IPS DF 4.7 (cell line): ENCODE results near the gene WWOX.

Source experiments
- DNase-seq: peaks from one replicate; pipeline ENCODE4 v3.0.0-alpha.2; 2013; ENCODE audit warnings: low spot score; ENCODE audit errors: extremely low read depth

WWOX gene

DNA sequence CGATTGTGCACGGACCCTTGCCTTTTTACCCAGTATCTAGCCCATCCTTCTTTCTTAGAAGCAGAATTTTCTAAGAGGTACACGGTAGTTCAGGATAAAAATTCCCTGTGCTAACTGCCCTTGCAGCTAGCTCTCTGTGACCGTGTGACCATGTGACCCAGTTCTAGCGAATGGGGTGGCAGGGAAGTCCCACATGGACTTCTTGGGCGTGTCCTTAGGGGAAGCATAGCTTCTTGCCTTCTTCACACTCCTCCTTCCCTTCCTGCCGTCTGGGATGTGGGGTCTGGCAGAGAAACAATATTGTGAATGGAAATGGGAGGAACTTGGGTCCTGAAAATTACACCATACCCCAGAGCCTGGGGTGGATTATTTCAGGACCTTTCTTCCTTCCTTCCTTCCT, 830.4 kb downstream of the WWOX start:
- DNase-seq = no peak

DNA sequence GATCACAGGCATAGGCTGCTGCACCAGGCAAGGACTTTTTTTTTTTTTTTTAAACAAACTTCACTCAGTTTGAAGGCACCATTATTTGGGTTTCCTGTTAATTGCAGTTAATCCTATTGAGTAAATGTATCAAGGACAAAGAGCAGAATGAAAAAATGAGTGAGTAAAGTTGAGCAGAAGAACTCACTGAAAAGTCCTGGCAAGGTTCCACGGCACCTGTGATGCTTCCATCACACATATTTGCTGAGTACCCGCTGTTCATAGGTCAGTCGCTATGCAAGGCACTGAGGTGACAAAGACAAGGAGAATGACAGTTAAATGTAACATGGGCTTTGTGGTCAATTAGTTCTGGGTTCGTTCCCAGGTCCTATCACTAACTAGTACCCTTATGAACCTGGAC, 831.1 kb downstream of the WWOX start:
- DNase-seq = no peak

DNA sequence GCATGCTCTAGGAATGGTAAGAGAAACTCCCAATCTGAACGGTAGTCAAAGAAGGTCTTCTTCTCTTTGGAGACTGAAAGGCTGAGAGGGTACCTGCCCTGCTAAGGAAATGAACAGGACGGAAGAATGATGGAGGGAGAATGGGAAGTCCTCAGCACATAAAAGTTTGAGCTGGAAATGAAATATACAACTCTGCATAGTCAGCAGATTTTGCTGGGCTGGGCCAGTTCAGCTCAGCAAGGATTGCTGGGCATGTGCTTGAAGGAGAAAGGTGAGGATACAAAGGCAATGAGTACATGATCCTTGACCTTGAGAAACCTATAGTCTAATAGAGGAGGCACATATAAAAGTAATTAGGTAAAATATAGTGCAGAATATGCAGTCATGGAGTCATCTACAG, 831.8 kb downstream of the WWOX start:
- no peak for DNase-seq

DNA sequence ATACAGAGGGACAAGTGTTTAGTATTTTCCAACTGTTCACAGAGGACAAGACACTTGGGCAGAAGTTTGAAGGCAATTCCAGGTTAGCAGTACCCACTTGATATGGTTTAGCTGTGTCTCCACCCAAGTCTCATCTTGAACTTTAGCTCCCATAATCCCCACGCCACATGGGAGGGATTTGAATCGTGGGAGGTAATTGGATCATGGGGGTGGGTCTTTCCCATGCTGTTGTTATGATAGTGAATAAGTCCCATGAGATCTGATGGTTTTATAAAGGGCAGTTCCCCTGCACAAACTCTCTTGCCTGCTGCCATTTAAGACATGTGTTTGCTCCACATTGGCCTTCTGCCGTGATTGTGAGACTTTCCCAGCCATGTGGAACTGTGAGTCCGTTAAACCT, 832.2 kb downstream of the WWOX start:
- DNase-seq = no peak

DNA sequence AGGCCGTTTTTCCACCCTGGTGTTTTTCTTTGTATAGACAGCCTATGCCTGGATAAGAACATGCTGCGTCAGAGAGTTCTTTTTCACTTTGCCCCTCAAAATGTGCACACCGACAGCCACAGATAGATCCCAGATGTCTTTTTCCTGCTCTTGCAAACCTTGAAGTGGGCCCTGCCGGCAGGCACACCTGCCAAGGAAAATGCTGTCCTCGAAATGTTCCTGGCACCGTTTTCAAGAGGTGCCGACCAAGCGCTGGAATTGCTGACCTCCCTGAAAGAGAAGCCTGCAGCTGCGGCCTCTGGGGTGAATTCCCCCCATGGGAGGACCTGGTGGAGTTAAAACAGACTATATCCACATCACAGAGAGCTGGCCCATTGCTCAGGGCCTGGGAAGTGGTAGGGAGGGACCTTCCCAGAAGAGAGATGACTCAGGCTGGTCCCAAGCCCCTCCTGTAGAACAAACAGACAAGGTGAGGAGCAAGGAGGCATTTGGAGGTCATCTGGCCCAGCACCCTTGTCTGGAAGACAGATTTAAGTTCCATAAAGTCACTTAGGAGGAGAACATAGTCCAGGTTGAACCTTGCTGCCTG, 833.0 kb downstream of the WWOX start:
- DNase-seq = no peak

DNA sequence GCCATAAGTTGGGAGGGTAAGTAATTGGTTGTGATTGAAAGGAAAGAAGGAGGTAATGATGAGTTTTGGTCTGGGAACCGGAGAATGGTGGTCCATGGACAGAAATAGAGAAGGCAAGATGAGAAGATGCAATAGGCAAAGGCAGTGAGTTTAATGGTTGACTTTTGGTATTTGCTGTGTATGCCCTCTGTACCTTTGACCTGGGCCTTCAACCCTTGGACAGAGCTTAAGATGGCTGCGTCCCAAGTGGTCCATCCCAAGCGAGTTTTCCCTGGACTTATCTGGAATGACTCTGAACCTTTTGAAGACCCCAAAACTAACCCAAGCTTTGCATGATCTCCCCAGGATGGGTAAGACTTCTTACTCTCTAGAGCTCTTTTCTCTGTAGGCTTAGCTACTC, 836.6 kb downstream of the WWOX start:
- no peak for DNase-seq

DNA sequence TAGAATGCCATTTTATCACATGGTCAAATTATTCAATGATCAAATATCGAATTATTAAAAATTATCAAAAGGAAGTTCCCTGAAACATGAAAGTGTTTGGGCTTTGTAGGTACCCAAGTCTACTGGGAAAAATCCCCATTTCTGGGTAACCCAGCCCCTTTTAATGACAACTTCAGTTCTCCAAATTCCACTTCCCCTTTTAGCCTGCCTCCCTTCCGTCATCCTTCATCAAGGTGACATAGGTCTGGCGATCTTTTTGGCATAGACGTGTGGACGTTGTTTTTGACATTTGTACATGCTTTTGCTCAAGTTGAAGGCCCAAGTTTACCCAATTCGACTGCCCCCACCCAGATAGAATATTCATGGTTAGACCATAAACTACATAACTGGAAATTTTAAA, 840.1 kb downstream of the WWOX start:
- no peak for DNase-seq

DNA sequence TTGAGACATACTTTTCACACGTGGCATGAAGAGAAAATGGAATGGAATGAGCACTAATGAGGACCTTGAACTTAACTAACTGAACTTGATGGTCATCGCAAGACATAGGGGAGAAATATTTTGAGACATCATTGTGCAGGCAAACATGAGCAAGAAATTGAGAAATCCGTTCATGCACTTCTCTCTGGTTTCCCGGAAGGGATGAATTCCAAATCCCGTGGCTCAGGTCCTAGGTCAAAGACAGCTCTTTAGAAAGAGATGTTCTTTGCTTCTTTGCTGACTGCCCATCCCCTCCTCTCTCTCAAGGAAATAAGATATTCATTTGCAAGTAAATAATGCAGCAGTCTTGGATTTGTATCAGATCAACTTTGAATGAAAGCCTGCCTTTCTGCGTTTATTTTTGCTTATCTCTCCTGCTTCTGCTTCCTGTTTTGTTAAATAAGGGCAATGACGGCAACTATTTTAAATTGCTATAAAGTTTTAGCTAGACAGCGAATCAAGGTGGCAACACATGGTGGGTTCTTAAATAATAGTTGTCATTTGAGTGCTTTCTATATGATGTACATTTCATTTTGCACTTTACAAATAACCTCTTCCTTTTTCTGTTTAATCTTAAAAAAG, 843.3 kb downstream of the WWOX start:
- DNase-seq = no peak

DNA sequence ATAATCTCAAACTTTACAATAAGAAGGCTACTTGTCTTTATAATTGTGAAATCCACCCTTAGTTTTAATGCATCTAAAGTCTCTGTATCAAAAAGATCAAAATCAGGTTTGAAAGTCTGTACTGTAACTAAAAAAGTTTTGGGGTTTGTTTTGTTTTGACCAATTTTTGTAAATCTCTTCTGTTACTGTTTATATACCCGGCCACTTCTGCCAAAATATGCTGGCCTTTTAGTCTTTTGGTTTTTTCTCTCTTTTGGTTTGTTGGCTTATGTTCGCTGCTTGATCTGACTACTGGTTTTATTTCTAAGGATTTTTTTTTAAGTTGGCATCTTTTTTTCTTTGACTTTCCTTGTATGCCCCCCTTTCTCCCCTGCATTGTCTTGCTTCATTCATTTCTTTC, 845.9 kb downstream of the WWOX start:
- no peak for DNase-seq

DNA sequence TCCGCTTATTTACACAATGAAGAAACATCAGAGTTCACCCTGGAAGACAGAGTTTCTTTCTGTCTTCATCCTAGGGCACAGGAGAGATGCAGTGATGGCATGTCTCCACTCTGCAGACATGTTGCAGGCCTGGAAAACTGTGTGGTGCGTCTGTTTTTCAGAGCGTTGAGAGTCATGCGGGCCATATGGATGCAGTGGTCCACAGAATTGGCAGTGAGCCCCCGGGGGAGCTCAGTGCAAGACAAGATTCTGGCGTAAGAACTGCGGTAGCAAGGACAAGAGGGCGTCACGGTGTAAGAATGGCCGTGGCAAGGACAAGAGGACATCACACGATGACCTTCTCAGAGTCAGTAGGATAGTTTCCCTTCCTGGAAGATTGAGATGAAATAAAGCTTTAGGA, 847.1 kb downstream of the WWOX start:
- no peak for DNase-seq

DNA sequence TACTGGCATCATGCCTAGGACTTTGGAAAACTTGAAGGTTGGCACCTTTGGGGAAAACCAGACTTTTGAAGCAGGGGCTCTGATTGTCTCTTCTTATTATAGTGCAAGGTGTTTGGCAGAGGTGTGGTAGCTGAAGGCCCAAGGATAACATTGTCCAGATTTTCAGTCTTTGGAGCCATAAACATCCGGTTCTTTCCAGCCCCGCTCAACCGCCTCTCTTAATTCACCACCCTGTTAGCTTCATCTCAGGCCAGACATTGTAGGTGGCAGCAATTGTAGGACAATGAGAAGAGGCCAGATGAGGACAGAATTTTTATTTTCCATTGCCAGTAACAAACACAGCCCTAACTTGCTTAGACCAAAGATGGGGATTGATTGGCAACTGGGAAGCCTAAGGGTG, 851.3 kb downstream of the WWOX start:
- no peak for DNase-seq

DNA sequence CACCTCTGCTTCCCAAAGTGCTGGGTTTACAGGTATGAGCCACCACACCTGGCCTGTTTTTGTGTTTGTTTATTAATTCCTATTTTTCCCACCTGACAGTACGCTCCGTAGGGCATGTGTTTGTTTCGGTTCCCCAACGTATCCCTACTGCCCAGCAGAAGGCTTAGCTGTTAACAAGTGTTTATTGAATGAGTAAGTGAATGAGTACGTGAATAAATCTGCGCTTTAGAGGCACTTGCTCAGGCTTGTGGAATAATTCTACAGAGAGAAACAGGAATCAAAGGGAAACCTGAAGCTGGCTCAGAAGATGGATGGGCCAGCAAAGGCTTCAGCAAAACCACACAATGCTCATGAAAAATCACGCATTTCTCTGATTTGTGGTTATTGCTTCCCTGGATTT, 853.2 kb downstream of the WWOX start:
- no peak for DNase-seq

DNA sequence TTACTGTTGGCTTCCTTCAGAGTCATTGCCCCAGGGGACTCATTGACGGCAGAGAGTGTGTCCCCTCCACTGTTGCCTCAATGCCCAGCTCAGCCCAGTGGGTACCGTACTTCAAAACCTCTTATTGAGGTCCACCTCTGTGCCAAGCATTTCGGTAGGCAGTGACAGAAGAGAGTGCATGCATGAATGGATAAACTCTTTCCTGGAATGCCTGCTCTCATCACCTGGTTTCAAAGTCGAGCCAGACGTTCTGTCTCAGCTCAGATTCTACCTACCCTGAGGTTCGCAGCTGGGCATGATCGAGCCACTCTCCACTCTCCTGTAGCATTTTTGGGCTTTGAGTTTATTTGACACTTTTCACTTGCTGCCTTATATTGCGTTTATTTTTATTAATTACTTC, 854.1 kb downstream of the WWOX start:
- no peak for DNase-seq

DNA sequence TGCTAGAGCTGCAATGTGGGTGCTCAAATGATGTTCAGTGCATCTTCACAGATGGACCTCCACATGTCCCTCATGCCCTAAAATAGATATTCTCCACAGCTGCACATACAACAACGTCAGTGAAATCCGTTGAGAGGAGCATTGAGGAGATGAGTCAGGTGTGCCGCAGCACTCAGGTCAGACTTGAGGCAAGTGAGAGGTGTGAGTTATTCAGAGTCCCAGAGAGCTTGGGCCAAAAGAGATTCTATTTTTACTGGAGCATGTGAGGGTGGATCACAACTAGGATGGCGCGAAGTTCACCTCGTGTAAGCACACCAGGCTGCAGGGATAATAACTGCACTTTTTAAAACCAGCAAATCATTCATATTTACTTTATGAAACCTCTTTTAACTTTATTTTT, 855.8 kb downstream of the WWOX start:
- no peak for DNase-seq

DNA sequence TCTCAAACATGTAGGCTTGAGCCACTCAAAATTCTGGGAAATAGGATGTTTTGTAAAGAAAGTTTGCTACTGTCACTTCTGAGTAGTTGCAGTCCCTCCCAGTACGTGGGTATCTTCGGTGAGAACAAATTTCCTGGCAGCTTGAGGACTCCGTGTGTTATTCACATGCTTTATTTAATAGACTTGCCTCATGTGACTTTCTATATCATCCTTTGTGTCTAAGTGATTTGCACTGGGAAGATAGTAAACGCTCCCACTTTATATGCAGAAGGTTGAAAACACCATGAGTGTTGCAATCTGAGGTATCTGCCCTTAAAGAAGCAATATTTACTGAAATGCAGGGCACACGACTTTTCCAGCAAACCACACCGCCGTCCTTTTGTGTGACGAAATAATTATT, 857.4 kb downstream of the WWOX start:
- no peak for DNase-seq

DNA sequence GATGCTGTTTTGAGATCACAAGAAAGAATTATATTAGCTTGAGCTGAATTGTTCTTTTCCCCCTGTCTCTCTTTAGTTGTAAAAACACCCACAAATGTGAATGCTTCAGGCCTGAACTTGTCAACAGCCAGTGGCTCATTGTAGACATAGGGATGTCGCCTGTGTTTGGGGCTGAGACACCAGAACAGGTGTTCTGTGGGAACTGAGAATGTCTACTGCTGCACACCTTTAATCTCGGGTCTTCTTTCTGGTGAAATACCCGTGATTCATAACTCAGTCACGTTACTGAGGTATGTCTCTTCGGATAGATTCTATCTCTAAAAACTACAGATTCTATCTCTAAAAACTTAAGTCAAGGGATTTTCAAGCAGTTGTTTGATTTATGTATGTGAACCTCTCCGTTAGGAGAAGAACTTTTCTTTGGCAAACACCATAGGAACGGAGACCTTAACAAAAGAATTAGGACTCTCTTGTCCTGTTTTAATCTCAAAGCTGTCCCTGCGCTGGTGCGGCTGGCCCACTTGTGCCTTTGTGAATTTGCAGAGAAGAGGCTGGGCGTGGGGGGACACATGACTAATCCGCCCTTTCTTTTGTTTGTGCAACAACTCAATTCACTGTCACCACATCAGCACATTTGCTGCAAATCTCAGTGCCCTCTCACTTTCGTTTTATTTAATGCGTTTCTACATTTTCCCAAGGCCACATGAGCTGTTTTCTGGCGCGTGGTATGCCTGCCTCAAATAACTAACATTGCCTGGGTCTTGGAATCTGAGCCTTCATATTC, 858.1 kb downstream of the WWOX start:
- no peak for DNase-seq

DNA sequence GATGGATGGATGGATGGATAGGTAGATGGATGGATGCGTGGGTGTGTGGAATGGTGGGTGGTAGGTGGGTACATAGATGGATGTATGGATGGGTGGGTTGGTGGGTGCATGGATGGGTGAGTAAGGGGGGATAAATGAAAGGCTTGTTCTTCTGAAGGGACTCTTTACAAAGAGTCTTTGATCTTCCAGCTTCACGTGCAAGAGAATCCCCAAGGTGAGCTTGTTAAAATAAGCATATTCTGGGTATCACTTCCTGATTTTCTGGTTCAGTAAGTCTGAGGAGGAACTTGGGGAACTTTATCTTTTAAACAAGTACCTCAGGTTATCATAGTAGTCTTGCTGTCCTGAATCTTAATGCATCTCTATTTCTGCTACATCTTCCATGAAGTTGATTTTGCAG, 862.0 kb downstream of the WWOX start:
- no peak for DNase-seq

DNA sequence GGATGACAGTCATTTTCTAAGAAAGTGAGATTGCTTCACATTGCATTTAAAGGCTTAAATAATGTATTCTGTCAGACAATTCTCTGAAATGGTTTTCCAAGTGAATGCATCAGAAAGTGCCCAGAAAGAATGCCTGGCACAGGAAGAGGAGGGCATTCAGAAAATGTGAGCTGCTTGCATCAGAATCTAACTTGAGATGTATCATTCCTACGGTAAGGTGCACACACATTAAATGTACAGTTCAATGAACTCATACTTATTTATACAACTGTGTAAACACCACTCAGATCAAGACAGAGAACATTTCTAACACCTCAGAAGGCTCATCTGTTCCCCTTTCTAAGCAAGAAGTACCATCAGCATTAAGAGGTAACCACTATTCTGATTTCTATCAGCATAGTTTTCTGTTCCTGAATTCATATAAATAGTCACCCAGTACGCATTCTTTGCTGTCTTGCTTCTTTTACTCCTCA, 863.0 kb downstream of the WWOX start:
- DNase-seq = no peak

DNA sequence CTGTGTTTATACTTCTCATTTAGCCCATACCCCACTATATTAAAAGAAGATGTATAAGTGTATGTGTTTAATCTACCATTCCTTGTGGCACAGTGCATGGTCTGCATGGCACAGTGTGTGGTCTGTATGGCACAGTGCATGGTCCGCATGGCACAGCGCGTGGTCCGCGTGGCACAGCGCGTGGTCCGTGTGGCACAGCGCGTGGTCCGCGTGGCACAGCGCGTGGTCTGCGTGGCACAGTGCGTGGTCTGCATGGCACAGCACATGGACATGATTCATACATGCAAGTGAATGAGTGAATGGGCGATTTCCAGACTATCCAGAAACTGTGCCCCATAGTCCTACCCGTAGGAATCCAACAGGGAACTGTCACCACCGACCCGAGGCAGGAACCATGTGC, 868.5 kb downstream of the WWOX start:
- no peak for DNase-seq

DNA sequence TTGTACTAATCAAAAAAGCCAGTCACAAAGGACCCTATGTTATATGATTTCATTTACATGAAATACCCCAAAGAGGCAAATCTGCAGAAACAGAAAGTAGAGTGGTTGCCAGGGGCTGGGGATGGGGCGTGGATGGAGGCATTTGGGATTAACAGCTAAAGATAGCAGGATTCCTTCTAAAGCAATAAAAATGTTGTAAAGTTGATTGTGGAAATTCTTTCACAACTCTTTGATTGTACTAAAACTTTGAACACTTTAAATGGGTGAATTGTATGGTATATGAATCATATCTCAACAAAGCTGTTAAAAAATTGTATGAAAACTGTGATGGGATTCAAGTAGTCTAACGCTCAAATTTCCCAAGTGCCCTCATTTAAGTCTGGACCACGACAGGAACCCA, 870.3 kb downstream of the WWOX start:
- DNase-seq = no peak

DNA sequence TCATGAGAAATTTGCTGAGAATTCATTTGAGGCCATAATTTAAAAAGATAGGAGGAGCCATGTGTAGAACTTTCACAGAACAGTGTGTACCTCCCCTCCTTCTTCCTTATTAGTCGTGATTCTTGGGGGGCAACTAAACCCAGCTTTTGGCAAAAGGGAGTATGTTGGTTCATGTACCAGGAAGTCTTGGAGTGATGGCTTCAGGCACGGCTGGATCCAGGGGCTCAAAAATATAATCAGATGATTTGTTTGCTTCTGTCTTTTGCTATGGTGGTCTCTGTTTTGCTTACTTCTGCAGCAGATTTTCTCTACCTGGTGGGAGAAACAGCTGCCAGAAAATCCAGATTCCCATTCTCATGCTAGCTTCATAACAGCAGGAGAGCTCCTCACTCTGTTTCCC, 871.2 kb downstream of the WWOX start:
- DNase-seq = no peak

DNA sequence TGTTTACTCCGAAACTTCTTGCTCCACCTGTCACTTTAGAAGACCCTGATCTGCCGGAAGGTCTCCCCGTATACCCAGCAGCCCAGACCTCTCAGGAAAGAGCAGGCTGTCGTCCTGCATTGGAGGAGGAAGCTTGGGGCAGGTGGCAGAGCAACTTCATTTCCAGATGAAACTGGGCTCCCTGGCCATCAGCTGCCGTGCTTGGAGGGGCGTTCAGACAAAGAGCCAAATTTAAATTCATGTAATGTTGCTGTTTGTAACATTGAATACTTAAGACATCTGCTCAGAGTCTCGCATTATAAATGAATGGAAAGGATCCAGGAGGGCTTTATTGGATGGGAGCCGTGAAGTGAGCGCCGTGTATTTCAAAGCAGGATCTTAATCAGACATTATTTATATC, 872.6 kb downstream of the WWOX start:
- DNase-seq = no peak

DNA sequence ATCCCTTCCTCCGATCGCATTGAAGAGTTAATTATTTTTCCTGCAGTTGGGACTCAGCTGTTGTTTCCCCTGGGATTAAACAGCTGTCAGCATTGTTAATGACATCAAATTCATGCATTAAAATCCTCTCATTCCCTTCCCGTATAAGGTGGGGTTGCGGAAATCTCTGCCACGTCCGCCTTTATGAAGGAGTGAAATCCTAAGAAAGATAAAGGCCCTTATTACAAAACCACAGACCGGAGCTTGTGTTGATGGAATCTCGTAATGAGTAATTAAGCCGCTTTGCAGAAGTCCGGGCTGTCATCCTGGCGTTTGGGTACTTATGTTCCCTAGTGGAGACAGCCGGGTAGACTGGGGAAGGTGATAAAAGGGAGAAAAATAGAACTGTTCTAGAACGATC, 873.5 kb downstream of the WWOX start:
- DNase-seq = no peak
